Stimulated activated naive CD8-positive, alpha-beta T cell treated with anti-CD3 and anti-CD28 coated beads, Interleukin-15, Interleukin-2, amounts not matched to agents 100 U/mL and 50 U/mL, for 24 hours (primary cell): ENCODE results near the gene SIM1.

ENCODE experiments used
- ATAC-seq: fragments of 150-1000 bp; cut with Tn5 transposase; one replicate; pipeline ENCODE4 v1.10.0; 2021
- DNase-seq: peaks from one replicate; pipeline ENCODE4 v3.0.0; 2021

The SIM1 gene

DNA sequence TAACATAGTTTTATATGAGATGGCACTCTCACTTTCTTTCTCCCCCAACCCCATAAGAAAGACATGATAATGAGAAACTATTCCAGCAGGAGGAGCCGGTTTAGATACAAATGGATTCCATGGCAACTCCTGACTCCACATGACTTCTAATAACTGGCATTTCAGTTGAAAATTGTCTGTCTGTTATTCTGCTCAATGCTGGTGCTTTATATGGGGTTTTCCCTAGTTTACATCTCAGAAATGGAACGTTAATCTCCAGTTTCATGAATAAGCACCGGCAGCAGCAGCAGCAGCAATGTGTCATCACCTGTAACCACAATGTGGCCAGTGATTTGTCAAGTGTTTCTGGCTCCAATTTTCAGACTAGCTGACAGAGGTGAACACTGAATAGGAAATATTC lies 8.0 kb upstream of the SIM1 start:
- peak; percentile 91 for ATAC-seq
- DNase-seq, result no peak

DNA sequence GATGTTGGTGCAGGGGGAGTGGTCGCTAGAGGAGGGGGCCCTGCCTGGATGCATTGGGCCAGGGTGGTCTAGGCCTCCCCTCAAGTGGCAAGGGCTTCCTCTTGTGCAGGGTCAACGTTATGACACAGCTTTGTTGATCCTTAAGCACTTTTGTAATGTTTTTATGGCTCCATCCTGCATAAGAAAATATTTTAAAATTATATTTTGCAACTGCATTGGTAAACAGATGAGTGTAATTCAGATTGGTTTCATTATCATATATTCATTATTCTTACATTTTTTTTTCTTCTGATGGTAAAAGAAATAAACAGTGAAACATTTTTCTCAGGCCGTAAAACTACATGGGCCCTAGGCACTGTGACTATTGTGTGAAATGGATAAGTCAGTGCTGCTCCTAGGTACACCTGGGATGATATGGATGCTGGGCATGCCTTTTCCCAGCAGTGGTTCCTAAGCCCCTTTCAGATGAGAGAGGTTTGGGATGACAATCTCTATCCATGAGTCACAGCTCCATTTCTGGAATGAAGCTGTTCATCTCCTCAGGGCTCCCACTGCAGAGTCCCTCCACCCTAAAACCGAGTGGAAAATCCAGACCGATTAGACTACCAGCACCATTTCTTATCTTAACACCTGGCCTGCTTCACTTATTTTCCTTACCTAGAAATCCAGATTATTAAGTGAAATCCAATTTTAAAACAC lies 5.8 kb upstream of the SIM1 start:
- no peak for ATAC-seq
- no peak for DNase-seq

DNA sequence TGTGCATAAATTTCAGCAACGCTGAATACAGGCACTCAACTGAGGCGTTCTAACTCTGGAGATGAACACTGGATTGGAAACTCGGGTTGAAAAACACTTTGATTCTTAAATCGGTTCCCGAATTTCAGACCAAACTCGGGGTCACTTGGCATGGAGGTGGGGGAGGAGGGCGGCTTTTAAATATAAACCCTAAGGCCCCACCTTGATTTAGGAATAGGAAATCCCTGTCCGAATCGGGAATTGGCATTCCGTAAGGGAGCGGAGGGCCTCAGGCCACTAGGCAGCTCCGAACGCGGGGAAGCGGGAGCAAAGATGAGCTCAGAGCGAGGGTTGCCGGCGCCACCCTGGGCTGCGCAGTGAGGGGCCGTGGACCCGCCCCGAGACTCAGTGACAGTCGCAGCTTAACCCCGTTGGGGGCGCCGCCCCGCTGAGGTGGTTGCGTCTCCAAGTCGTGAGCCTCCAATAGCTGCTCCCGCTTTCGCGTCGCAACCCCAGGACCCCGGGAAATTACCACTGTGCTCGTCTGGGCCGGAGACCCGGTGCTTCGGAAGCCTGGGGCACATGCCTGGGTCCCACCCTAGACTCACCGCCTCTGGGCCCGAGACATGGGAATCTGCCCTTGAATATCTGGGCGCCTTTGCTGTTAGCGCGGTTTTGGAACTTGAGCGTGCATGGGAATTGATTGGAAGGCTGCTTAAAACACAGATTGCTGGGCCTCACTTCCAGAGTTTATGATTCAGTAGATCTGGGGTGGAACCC lies 4.6 kb upstream of the SIM1 start:
- DNase-seq, result no peak
- no peak for ATAC-seq

DNA sequence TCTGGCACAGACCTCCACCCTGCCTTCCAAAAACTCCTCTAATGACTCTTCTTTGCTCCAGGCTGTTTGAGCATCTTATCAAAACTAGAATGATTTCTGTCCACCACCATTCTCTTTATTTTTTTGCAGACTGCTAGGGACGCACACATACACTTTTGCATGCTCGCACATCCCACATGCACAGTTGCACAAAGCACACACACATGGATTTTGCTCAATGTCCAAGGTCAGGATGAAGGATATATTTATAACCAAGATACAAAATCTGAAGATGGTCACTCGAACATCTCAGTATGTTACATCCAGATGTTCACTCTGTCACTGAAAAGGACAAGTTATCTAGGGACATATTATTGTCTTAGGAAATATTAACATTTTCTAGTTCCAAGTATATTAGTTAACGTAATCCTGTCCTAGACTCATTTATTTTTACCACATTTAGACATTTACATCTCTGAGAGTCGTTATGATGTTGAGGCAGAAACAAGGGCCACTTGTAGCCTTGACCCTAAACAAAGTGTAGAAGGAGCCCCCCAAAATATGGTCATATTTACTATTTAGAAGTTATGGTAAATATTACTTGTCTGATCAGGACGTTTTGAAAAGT lies 3.4 kb upstream of the SIM1 start:
- ATAC-seq, result no peak
- no peak for DNase-seq

DNA sequence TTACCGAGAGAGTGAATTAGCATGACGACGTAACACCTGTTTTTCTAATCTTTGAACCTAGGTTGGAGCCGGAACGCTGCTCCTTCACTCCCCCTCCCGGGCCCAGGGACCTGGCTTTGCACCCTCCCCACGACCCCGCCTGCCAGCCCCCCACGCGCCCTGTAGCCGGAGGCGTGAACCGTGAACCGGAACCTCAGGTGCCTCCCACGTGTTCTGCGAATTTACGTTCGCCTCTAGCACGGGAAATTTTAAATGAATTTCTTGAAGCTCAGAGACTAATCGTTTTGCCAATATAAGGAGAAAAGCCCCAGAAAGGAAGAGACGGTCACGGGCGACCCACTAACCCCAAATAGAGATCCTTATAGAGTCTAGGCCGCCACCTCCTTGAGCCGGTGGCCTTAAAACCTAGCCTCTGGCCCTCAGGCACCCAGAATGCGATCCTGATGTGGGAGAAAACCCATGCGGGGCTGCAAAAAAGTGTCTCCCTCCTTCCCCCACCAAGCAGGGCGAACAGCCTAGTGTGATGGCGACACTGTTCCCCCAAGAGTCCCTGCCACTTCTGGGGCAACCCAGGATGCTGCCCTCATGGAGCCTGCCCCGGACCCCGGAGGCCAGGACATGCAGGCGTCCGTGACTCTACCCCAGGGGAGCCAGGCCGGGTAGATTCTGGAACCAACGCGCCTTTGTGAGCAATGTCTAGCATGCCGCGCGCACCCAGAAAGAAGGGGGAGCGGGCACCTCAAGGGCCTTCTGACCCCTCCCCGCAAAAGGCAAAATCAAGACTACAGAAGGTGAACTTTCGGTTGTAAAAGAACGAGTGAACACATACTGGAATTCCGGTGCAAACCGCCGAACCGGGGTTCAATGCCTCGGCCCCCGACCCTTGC lies 2.7 kb upstream of the SIM1 start:
- DNase-seq (no peak), ATAC-seq (no peak)

DNA sequence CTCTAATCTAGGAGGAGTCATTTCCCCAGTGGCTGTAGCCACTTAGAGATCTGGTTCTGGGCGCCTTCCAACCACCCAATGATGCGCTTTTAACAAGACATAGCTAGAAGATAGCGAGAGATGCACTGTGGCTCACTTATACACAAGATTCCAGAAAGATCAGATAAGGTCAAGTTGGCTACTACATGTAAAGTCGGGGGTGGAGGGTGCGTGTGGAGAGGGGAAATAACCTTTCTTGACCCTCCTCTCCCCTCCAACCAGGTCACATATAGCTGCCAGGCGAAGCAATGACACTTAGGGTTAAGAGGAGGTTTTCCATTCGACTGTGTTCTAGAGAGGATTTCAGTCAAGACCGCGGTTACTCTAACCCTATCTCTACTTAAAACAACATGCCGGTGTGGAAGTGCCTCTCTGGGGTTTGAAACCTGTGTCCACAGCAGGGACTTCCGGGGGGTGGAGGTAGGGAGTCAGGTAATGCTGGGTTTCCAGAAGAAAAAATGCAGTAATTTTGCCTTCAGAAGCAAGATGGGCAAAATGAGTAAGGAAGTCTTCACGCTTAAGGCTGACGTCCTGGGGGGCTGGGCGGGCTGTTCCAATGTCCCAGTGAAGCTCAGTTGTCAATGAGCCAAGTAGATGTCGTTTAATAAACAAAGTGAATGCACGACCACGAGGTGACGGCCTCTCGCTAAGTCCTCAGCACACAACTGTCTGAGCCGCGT lies 1.8 kb upstream of the SIM1 start:
- DNase-seq (no peak), ATAC-seq (no peak)

DNA sequence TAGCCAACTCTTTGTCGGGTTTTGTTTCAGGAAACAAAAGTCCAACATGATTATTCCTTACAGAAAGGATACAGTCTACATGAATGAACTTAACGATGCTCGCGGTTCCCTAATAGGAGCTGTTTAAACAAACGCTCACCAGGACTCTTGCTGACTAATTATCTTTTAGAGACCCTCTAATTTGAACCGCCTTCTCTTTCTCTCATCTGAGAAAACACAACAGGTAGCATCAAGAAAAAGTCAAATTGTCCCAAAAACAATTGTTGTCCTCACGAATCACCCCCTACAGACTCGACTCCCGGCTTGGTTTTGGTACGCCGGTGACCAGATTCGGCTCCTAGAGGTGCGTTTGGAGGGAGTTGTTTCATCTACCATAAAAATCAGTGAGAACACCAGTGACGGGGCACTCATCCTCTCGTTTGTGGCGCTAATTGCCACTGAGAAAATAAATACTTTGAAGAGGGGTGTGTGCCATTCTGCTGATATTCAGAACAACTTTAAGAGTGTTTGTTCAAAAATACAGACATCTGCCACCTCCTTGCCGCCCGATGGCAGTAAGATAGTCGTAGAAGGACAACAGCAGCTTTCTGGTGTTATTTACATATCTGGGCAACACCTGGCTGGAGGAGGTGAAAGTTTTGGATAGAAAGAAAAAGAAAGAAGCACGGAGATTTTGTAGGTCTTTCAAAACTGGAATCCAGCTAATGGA lies 1.1 kb upstream of the SIM1 start:
- ATAC-seq (no peak), DNase-seq (no peak)

DNA sequence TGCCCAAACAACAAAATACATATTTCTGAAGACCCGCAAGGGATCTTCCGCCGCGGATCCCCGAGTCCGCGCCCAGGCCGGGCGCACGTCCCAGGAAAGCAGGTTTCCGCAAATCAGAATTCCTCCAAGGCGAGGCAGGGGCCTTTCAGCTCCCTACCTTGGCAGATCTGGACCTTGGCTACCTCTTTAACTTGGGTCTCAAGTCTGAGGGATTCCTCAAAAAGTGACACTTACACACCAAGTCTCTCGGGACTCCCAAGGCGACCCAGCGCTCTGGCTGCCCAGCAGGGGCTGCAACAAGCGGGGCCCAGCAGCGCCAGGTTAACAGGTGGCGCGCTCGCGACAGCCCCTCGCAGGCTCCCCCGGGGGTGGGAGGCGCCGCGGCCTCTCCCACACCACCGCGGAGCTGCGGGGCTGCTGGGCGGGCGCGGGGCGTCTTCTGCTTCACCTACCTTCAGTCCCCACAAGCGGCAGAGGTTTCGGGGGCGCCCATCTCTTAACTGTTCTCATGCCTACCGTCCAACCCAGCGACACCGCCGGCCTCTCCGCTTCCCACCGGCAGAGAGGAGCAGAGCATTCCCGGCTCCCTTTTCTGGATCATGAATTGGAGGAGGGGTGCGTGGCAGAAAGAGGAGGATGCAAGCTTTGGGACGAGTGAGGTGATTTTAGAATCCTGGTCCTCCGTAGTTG lies 414 bp downstream of the SIM1 start:
- DNase-seq (no peak), ATAC-seq (no peak)

DNA sequence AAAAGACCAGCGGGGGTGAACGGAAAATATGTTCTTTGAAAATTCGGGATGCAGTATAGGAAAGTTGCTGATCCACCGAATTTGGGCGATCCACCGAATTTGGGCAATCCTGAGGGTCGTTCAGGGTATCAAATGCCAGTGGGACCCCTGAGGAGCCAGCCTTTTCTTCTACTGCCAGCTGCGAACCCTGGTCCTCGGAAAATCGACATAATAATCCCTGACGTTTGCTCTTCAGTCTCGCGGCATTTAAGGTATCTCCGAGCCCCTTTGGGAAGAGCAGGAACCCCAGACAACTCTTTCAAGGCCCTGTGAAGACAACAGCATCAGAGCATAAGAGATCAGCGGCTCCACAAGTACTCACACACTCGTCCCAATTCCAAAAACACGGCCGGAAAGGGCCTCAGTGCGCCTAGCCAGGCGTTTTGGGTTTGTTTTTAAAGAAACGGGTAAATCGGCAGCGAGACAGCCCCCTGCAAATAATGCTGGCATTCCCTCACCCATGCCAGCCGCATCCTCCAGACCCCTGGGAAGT lies 1.0 kb downstream of the SIM1 start:
- no peak for ATAC-seq
- DNase-seq, result no peak

DNA sequence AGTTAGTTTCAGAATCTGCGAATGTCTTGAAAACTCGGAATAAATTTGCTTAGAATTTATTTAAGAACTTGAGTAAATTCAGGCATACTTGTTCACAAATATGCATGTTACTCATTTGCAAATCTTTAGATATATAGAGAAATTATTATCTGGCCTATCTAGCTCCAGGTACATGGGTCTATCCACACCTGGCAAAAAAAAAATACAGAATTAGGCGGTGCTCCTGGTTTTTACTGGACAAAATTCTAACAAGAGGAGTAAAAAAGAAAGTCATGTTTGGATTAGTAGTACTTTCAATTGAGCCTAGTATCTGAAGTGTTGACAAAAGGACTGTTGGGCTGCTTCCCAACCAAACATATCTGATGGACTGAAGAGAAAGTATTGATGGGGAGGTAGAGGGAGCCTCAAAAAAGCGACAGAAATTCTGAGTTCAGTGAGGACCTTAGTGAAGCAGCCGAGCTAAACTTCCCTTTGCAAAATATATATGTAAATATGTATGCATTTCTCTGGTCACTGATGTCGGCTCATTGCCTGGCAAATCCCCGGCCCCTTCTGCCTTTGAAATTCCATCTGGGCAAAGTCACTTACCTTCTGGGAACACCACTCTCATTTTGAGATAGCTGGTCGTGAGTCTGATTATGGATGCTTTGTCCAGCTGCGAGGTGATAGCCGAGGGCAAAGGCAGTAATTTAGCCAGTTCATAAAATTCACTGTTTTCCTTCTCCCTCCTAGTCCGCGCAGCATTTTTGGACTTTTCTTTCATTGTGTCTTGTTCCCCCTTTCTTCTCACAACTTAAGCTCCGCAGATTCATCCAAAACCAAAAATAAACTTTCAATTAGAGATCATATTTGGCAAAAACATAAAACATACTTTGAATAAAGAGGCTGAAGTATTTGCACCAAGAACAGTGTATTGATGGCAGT lies 1.8 kb downstream of the SIM1 start:
- DNase-seq (no peak), ATAC-seq (no peak)

DNA sequence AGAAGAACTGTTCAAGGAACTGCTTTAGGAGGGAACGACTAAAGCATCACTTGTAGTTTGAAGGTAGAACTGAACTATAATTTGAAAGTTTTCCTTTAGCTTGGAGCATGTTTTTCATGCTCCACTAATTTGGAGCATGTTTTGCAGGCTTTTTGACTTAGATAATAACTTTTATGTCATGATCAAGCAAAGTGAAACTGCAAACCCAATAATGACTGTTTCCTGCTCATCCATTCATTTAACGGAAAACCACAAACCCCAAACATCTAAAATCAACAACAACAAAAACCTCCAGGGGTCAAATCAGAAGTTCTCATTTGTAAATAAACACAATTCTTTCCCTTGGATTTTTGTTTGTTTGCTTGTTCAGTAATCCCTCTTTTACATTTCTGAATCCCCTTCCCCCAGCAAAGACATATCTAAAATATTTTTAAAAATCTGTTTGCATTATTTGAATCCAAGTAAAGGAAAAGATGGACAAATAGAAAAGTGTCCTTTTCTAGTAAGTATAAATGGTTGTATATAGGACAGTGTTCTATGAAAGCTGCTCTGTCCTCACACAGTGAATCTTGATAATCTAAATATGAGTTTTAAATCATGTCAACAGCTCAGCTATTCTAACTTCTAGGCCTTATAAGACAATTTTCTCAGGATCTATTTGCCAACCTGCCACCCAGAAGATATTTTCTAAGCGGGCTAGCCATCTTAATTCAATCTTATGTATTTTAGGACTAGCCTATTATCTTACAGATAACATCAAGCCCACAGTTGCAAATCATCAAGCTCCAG lies 2.6 kb downstream of the SIM1 start:
- no peak for ATAC-seq
- no peak for DNase-seq

DNA sequence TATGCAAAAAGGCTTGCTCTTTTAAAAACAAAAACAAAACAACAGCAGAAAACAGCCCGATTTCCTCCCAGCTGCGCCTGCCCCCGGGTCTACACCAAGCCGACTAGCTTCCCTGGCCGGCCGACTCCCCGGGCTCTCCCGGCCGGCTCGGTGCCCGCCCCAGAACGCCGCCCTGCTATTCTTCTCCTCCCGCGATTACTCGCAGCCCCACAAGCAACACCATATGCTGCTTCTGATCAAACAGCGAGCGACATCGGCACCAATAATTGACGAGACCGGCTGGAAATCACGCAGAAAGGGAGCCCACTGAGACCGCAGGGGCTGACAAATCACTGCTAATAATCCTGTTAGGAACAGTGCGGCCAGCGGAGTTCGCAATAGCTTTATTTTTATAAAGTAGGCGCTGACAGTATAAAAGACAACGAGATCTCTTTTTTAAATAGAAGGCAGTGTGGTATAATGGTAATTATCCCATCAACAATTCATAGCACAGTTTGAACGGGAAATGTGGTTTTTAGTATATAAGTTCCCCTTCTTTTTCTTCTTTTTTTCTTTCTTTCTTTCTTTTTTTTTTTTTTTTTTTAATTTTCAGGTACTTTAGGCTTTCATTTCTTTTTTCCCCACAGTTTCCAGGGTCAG lies 3.3 kb downstream of the SIM1 start:
- DNase-seq (no peak), ATAC-seq (no peak)

DNA sequence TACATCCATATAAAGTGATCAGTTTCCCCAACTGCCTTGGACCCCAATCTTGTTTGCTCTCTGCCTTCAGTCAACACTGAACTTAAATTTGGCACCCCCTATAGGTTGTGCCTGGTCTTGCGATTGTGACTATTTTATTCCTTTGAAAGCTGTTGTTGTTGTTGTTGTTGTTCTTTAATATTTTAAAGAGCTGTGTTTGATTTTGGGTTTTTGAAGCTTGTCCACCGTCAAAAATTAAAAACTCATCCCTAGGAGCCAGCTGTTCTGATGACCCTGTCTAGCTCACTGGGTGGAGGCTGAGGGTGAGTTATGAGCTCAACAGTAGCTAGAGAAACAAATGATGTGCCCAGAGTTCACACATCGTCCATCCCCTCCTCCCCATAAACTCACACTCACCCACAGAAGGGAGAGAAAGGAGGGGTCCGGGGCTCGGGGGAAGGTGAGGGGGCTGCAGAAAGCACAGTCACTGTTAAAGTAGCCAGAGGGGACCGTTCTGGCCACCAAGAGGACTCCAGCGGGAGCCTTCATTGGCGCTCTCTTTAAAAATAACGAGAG lies 4.0 kb downstream of the SIM1 start:
- DNase-seq (no peak), ATAC-seq (no peak)

DNA sequence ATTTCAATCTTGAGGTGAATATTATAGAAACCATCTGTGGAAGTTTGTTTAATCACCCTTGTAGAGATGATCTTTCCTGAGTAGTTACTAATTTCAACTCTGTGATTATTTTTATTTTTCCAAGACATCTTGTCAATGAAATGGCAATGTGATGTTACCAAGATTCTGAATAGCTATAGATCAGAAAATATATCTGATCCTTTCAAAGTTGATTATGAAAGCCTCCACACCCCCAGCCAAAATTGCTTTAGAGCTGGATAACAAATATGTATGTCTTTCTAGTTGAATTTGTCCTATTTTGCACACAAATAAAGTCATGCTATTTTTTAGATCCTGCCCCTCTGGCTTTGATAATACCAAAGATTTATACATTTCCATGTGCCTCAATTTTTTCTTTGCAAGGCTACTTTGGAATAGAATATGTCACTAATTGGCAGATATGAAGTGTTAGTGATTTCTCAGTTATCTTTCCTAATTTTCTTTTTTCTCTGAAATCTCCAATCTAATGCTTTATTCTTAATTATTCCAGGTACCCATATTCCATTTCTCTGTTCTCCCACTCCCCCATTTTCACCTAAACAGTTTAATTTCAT lies 5.0 kb downstream of the SIM1 start:
- DNase-seq (no peak), ATAC-seq (no peak)

DNA sequence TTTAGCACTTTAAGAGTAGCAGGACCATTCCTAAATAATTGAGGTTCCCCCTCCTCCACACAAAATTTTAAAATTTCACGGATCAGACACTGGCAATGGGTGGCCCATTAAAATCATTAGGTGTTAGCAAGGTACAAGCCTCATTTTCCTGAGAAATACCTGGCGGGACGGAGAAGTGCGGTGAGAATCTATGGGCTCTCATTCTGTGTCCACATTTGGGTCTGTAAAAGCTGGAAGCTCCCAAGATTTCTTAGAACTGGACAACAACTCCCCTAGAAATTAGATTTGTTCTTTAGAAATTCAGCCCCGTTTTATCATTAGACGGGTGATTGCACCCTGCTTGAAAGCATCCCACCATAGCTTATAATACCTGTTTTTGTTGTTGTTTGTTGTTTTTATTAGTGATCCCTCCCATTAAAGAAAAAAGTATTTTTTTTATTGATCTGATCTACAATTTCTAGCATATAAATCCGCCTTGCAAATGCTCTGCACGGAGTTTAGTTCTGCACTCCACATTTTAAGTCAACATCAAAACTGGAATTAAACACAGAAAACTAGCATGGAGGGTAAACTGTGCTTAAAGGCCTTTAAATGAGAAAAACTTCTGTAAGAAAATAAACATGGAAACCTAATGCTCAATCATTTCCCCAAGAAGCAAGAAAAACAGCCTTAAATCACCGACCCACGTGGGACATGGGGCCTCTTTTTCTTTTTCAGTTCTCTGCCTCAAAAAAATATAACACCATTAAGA lies 5.7 kb downstream of the SIM1 start:
- DNase-seq (no peak), ATAC-seq (no peak)

DNA sequence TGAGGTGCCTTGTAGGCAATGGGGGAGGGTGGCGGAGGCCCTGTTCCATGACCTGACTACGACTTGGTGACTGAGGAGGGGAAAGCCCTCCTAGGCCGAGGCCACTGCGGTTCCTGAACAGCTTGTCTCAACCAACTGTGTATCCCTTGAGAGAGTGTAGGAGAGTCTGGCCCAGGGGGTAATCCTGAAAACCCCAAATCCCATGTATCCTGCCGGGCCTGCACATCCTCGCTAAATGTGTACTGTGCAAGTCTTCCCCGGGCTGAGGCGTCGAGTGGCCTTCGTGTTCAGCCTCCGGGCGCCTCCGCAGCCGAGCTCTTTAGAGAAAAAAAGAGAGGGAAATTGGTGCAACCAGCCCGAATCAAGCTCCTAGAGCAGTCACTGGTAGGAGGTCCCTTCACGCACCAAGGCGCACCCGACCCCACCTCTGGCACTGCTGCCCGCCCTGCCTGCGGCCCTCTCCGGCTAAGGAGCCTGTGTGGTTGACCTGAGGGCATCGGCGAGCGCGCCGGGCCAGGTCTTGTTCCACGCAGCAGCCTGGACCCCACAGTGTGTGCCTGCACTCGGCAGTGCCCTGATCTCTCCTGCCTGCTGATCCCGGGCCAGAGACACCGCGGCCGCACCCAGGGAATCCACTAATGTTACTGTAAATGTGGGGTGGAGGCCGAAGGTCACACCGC lies 7.3 kb downstream of the SIM1 start:
- DNase-seq (no peak), ATAC-seq (no peak)
